Hepatocyte (in vitro differentiated cells): Measurements from ENCODE around the gene CD248.

Experiments used
- EZH2 ChIP-seq: fragments of 200-600 bp; sonication (generic); IDR thresholded peaks from 2 replicates; pipeline ENCODE4 v1.6.1; 2016; ENCODE audit warnings: antibody characterized with exemption, mild to moderate bottlenecking, borderline replicate concordance
- EZH2phosphoT487 ChIP-seq: fragments of 200-600 bp; sonication (generic); IDR thresholded peaks from one replicate; pipeline ENCODE4 v1.6.1; 2018; ENCODE audit warnings: antibody characterized with exemption, mild to moderate bottlenecking, low read depth, moderate library complexity; ENCODE audit not compliant: unreplicated experiment, severe bottlenecking
- TF ChIP-seq, protein P1 (sequence below): fragments of 200-600 bp; sonication (generic); IDR thresholded peaks from 2 replicates; pipeline ENCODE4 v1.5.1; 2016; ENCODE audit warnings: antibody characterized with exemption, mild to moderate bottlenecking; ENCODE audit not compliant: poor library complexity

- no peak for TF ChIP-seq EZH2phosphoT487
- no peak for TF ChIP-seq EZH2
- TF ChIP-seq, protein P1, sequence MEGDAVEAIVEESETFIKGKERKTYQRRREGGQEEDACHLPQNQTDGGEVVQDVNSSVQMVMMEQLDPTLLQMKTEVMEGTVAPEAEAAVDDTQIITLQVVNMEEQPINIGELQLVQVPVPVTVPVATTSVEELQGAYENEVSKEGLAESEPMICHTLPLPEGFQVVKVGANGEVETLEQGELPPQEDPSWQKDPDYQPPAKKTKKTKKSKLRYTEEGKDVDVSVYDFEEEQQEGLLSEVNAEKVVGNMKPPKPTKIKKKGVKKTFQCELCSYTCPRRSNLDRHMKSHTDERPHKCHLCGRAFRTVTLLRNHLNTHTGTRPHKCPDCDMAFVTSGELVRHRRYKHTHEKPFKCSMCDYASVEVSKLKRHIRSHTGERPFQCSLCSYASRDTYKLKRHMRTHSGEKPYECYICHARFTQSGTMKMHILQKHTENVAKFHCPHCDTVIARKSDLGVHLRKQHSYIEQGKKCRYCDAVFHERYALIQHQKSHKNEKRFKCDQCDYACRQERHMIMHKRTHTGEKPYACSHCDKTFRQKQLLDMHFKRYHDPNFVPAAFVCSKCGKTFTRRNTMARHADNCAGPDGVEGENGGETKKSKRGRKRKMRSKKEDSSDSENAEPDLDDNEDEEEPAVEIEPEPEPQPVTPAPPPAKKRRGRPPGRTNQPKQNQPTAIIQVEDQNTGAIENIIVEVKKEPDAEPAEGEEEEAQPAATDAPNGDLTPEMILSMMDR: no peak
Observed at GRCh38 chr11:66347425-66348276, 30.8 kb upstream of the CD248 start, which contains the start of gene B4GAT1.
